ENCODE data around the gene TPRN.

DNA sequence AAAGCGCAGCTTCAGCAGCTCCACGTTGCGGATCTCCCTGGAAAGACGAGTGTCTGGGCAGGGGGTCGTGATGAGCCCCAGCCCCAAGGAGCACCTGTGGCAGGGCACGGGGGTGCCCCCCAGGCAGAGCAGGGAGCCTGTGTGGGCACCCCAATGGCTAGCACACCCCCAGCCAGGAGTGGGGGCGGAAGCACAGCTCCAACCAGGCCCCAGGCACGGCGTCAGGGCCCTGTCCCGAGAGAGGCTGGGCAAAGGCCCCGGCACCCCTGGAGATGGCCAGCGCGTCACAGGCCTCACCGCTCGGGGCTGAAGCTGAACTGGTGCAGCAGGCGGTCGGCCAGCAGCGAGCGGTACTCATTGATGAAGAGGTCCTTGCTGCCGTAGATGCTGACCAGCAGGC lies 20.1 kb downstream of the TPRN start:
- TF ChIP-seq, protein P1, sequence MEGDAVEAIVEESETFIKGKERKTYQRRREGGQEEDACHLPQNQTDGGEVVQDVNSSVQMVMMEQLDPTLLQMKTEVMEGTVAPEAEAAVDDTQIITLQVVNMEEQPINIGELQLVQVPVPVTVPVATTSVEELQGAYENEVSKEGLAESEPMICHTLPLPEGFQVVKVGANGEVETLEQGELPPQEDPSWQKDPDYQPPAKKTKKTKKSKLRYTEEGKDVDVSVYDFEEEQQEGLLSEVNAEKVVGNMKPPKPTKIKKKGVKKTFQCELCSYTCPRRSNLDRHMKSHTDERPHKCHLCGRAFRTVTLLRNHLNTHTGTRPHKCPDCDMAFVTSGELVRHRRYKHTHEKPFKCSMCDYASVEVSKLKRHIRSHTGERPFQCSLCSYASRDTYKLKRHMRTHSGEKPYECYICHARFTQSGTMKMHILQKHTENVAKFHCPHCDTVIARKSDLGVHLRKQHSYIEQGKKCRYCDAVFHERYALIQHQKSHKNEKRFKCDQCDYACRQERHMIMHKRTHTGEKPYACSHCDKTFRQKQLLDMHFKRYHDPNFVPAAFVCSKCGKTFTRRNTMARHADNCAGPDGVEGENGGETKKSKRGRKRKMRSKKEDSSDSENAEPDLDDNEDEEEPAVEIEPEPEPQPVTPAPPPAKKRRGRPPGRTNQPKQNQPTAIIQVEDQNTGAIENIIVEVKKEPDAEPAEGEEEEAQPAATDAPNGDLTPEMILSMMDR (conservative IDR thresholded peaks at IDR 0.05; ENCODE audit: low read depth, low read length) = no peak
- no peak for TF ChIP-seq EZH2 (IDR thresholded peaks at IDR 0.05; ENCODE audit: borderline replicate concordance, low read depth, low read length, poor library complexity, severe bottlenecking)
